Measurements from ENCODE around the gene CAPN2. TPM values are rescaled to one million over a fixed set of nuclear protein-coding genes. Genes with fewer than 3 reads are reported as not detected.
"Not testable (repeated sequence)": the region's sequence is repeated elsewhere in the genome, so short reads cannot be mapped to it uniquely, and the experiment has no call there.

The CAPN2 gene
- total RNA-seq, 3 donors from 2014 or later (not counting 1 experiment from before 2014, with no cell fraction given), result 228 to 275 (median 236) TPM

DNA sequence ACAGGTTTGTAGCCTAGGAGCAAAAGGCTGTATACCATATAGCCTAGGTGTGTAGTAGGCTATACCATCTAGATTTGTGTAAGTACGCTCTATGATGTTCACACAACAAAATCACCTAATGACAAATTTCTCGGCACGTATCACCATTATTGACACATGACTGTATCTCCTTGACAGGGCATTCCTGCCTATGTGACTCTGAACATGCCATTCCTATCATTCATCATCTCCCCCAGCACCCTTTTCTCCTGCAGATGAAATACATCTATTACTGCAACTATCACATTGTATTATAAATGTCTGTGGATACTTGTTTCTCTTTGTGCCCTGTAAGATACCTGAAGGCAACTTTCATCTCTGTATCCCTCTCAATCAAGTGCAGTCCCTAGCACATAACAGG lies 103.5 kb downstream of the CAPN2 start:
- no peak overlapping the region for H3K4me3 Mint-ChIP-seq
- H3K36me3 ChIP-seq (ENCODE audit: control insufficient read depth, insufficient read depth, low read length), result peaks cover 16% of the 10 kb centered on the region
- intact Hi-C loops (cut with micrococcal nuclease), result no loop called here
- H3K9me3 ChIP-seq (ENCODE audit: control insufficient read depth, insufficient read depth, low read length), result no peaks in the 10 kb centered on the region
- H3K27ac ChIP-seq (ENCODE audit: low read length), result no peak overlapping the region
- no peaks in the 10 kb centered on the region for H3K9me3 Mint-ChIP-seq
- peaks cover 23 to 26% of the 10 kb centered on the region in 2 donors for H3K4me1 Mint-ChIP-seq
- TF ChIP-seq, protein P1, sequence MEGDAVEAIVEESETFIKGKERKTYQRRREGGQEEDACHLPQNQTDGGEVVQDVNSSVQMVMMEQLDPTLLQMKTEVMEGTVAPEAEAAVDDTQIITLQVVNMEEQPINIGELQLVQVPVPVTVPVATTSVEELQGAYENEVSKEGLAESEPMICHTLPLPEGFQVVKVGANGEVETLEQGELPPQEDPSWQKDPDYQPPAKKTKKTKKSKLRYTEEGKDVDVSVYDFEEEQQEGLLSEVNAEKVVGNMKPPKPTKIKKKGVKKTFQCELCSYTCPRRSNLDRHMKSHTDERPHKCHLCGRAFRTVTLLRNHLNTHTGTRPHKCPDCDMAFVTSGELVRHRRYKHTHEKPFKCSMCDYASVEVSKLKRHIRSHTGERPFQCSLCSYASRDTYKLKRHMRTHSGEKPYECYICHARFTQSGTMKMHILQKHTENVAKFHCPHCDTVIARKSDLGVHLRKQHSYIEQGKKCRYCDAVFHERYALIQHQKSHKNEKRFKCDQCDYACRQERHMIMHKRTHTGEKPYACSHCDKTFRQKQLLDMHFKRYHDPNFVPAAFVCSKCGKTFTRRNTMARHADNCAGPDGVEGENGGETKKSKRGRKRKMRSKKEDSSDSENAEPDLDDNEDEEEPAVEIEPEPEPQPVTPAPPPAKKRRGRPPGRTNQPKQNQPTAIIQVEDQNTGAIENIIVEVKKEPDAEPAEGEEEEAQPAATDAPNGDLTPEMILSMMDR (IDR thresholded peaks at IDR 0.05), result no peak
- no peaks in the 10 kb centered on the region for H3K4me1 ChIP-seq (ENCODE audit: control insufficient read depth, insufficient read depth, low read length)
- no peaks in the 10 kb centered on the region for H3K27me3 Mint-ChIP-seq (ENCODE audit: low read depth in 2 of 2)
- H3K36me3 Mint-ChIP-seq, result peaks cover 15% of the 10 kb centered on the region
- H3K4me3 ChIP-seq (ENCODE audit: low read length), result no peak overlapping the region
- H3K27me3 ChIP-seq (ENCODE audit: control insufficient read depth, insufficient read depth, low read length), result no peaks in the 10 kb centered on the region
- ATAC-seq, result no peak
- DNase-seq, result no peak
- H3K27ac Mint-ChIP-seq, result no peak overlapping the region
- 95% methylated on average over 3 of the region's 3 CpGs for WGBS (ENCODE audit: insufficient coverage)

DNA sequence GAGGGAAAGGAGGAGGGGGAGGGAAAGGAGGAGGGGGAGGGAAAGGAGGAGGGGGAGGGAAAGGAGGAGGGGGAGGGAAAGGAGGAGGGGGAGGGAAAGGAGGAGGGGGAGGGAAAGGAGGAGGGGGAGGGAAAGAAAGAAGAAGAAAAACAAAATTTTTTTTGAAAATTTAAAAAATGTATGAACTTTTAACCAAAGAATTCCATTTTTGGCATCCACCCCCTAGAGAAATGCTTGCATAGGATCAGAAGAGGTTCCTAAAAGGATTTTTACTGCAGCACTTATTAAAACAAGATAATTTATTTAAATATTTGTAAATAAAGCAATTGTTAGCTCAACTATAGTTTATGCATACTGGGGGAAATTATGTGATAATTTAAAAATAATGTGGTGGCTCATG lies 104.9 kb downstream of the CAPN2 start:
- not testable (repeated sequence) for H3K4me3 Mint-ChIP-seq

DNA sequence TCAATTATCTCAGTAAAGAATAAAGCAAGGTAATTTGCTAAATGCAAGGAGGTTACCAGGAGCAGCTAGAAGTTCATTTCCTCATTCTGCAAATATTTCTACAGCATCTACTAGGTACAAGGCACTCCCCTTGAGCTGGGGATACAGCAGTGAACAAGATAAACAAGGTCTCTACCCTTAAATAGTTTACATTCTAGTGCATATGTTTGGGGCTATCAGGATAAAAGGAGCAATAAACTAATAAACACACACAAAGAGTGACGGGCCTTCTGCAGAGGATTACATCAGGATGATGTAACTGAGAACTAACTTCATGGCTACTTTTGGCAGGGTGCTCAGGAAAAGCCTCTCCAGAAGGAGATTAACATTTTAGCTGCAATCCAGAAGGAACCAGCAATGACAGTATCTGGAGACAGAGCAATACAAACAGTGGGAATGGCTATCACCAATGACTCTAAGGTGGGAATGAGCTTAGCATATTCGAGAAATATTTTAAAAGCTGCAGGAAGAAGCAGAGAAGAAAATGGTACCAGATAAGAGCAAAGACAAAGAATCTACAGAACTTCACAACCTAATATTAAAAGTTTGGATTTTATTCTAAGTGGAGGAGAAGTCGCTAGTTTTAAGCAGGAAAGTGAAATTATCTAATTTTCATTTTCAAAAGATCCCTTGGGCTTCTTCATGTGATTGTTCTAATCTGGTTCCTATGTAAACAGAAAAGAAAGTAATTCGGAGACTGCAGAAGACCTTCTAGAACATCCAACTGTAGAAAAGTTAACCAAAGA lies 107.6 kb downstream of the CAPN2 start:
- H3K36me3 ChIP-seq (ENCODE audit: control insufficient read depth, insufficient read depth, low read length), result peaks cover 3% of the 10 kb centered on the region
- DNase-seq (no peak), ATAC-seq (no peak)
- H3K4me3 ChIP-seq (ENCODE audit: low read length), result no peak overlapping the region
- Mint-ChIP-seq H3K27ac (no peak overlapping the region), H3K9me3 (no peaks in the 10 kb centered on the region), H3K36me3 (no peaks in the 10 kb centered on the region), H3K27me3 (ENCODE audit: low read depth in 2 of 2) (no peaks in the 10 kb centered on the region), H3K4me3 (no peak overlapping the region), H3K4me1 (peaks cover 26 to 34% of the 10 kb centered on the region in 2 donors)
- intact Hi-C loops (cut with micrococcal nuclease), result no loop called here
- H3K27ac ChIP-seq (ENCODE audit: low read length), result no peak overlapping the region
- WGBS (ENCODE audit: insufficient coverage), result 100% methylated on average over 2 of the region's 4 CpGs
- H3K27me3 ChIP-seq (ENCODE audit: control insufficient read depth, insufficient read depth, low read length), result no peaks in the 10 kb centered on the region
- H3K4me1 ChIP-seq (ENCODE audit: control insufficient read depth, insufficient read depth, low read length), result no peaks in the 10 kb centered on the region
- H3K9me3 ChIP-seq (ENCODE audit: control insufficient read depth, insufficient read depth, low read length), result no peaks in the 10 kb centered on the region
- TF ChIP-seq, protein P1 (IDR thresholded peaks at IDR 0.05), result no peak

More for the DNA sequence above, 104.9 kb downstream of the CAPN2 start:
- peaks cover 13% of the 10 kb centered on the region for H3K36me3 ChIP-seq (ENCODE audit: control insufficient read depth, insufficient read depth, low read length)
- H3K27me3 ChIP-seq (ENCODE audit: control insufficient read depth, insufficient read depth, low read length); intact Hi-C loops (cut with micrococcal nuclease); H3K27ac ChIP-seq (ENCODE audit: low read length); H3K4me3 ChIP-seq (ENCODE audit: low read length); DNase-seq; ATAC-seq; H3K27ac Mint-ChIP-seq; H3K27me3 Mint-ChIP-seq (ENCODE audit: low read depth in 2 of 2); H3K9me3 Mint-ChIP-seq; H3K4me1 ChIP-seq (ENCODE audit: control insufficient read depth, insufficient read depth, low read length); H3K9me3 ChIP-seq (ENCODE audit: control insufficient read depth, insufficient read depth, low read length): not testable (repeated sequence)
- Mint-ChIP-seq H3K4me1 (peaks cover 23 to 32% of the 10 kb centered on the region in 2 donors), H3K36me3 (peaks cover 15% of the 10 kb centered on the region)

- peaks cover 3% of the 10 kb centered on the region for H3K36me3 ChIP-seq (ENCODE audit: control insufficient read depth, insufficient read depth, low read length)
- TF ChIP-seq, protein P1 (IDR thresholded peaks at IDR 0.05), result no peak
- Mint-ChIP-seq H3K4me3 (no peak overlapping the region), H3K9me3 (no peaks in the 10 kb centered on the region), H3K27me3 (ENCODE audit: low read depth in 2 of 2) (no peaks in the 10 kb centered on the region), H3K36me3 (no peaks in the 10 kb centered on the region), H3K4me1 (peaks cover 26 to 35% of the 10 kb centered on the region in 2 donors), H3K27ac (no peak overlapping the region)
- ATAC-seq (no peak), DNase-seq (no peak)
- H3K4me3 ChIP-seq (ENCODE audit: low read length), result no peak overlapping the region
- intact Hi-C loops (cut with micrococcal nuclease), result no loop called here
- no peaks in the 10 kb centered on the region for H3K27me3 ChIP-seq (ENCODE audit: control insufficient read depth, insufficient read depth, low read length)
- no peaks in the 10 kb centered on the region for H3K4me1 ChIP-seq (ENCODE audit: control insufficient read depth, insufficient read depth, low read length)
- no peak overlapping the region for H3K27ac ChIP-seq (ENCODE audit: low read length)
- no peaks in the 10 kb centered on the region for H3K9me3 ChIP-seq (ENCODE audit: control insufficient read depth, insufficient read depth, low read length)
- 71% methylated on average over 2 of the region's 2 CpGs for WGBS (ENCODE audit: insufficient coverage)
Observed at GRCh38 chr1:223820515-223820858, 108.1 kb downstream of the CAPN2 start.

Measured in natural killer cell (primary cell).